ENCODE measurements around the gene GDA. TPM values are rescaled to one million over a fixed set of nuclear protein-coding genes. Genes with fewer than 3 reads are reported as not detected.

GDA gene
- total RNA-seq, 1 experiment from 2014 or later: not detected

DNA sequence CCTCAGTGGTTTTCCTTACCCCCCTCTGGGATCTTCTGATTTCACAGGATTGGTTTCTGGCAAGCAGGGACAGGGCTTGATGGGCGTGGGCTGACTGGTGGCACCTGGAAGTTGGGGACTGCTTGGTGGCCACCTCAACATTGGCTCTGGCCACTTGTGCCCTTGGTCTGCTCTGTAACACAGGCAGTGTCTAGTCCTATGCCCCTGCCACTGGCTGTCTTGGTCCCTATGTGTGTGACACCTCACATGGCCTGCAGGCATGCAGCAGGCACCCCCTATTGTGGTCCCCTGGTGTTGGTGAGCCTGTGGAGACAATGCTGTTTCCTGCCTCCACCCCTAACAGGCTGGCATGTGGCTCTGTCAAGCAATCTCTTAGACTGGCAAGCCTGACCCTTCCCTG, 71.3 kb downstream of the GDA start:
- H3K4me1 ChIP-seq (ENCODE audit: low read length): no peaks in the 10 kb centered on the region
- no peaks in the 10 kb centered on the region for H3K79me2 ChIP-seq (ENCODE audit: low read length)
- no peak for DNase-seq
- no peak overlapping the region for H3K9ac ChIP-seq (ENCODE audit: low read length)
- no peak overlapping the region for H3K27ac ChIP-seq (ENCODE audit: low read length)
- no peaks in the 10 kb centered on the region for H3K9me2 ChIP-seq (replicated peaks; ENCODE audit: insufficient read depth, low read length)
- H3K27me3 ChIP-seq (ENCODE audit: low read length): no peaks in the 10 kb centered on the region
- no peaks in the 10 kb centered on the region for H3K9me3 ChIP-seq (ENCODE audit: low read length)
- no peak overlapping the region for H2AFZ ChIP-seq (ENCODE audit: low read length)
- no peak overlapping the region for H3K4me3 ChIP-seq (ENCODE audit: low read length)
- no peaks in the 10 kb centered on the region for H3K36me3 ChIP-seq (ENCODE audit: insufficient read depth, low read length)
- H3K4me2 ChIP-seq (ENCODE audit: low read depth, low read length, poor library complexity, severe bottlenecking): no peak overlapping the region
- no peaks in the 10 kb centered on the region for H4K20me1 ChIP-seq (ENCODE audit: insufficient read depth, low read depth, low read length)

DNA sequence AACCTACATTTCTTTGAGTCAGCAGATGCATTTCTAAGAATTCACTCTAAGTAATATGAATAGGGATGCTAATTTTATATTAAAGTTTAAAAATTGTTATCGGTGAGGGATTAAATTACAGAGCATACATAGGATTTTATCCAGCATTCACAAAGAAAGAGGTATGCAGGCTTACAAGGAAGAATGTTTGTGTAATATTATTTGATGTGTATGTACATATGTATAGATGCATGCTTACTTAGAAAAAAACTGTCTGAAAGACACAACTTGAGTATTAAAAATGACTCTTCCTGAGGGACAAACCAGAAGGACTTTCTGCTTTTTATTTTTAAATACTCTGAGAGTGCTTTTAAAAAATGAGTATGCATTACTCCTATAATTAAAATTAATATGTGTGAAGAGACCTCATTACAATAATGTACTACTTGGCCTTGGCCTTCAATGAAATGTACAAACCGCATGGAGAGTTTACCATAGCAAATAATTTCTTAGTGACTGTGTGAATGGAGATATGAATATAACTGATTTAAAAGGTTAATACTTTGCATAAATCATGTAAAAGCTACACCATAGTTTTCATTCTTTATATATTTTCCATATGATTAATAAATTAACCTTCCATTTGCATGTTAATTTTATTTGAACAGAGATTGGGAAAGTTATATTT, 77.0 kb downstream of the GDA start:
- no peaks in the 10 kb centered on the region for H3K4me1 ChIP-seq (ENCODE audit: low read length)
- no peaks in the 10 kb centered on the region for H3K9me3 ChIP-seq (ENCODE audit: low read length)
- no peak for DNase-seq
- no peak overlapping the region for H3K9ac ChIP-seq (ENCODE audit: low read length)
- H3K9me2 ChIP-seq (replicated peaks; ENCODE audit: insufficient read depth, low read length): no peaks in the 10 kb centered on the region
- no peaks in the 10 kb centered on the region for H3K27me3 ChIP-seq (ENCODE audit: low read length)
- no peaks in the 10 kb centered on the region for H4K20me1 ChIP-seq (ENCODE audit: insufficient read depth, low read depth, low read length)
- H3K4me3 ChIP-seq (ENCODE audit: low read length): no peak overlapping the region
- no peaks in the 10 kb centered on the region for H3K36me3 ChIP-seq (ENCODE audit: insufficient read depth, low read length)
- H3K27ac ChIP-seq (ENCODE audit: low read length): no peak overlapping the region
- no peak overlapping the region for H2AFZ ChIP-seq (ENCODE audit: low read length)
- no peak overlapping the region for H3K4me2 ChIP-seq (ENCODE audit: low read depth, low read length, poor library complexity, severe bottlenecking)
- H3K79me2 ChIP-seq (ENCODE audit: low read length): no peaks in the 10 kb centered on the region

DNA sequence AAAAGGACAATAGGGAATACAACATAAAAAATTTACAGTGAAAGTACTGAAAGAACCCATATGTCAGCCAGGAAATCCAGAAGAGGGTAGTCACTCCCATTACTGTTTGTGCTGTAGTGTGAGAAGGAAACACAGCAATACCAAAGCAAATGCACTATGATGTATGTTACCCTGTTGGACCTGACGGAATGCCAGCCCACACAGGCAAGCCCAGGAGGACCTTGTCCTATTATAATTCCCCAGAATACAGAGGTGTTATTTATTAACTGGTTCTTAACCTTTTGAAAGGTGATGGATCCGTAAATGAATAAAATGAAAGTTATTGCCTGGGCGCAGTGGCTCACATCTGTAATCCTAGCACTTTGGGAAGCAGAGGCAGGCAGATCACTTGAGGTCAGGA, 79.0 kb downstream of the GDA start:
- no peaks in the 10 kb centered on the region for H3K27me3 ChIP-seq (ENCODE audit: low read length)
- H3K4me3 ChIP-seq (ENCODE audit: low read length): no peak overlapping the region
- no peaks in the 10 kb centered on the region for H4K20me1 ChIP-seq (ENCODE audit: insufficient read depth, low read depth, low read length)
- no peak for DNase-seq
- no peaks in the 10 kb centered on the region for H3K36me3 ChIP-seq (ENCODE audit: insufficient read depth, low read length)
- no peak overlapping the region for H3K9ac ChIP-seq (ENCODE audit: low read length)
- no peaks in the 10 kb centered on the region for H3K79me2 ChIP-seq (ENCODE audit: low read length)
- no peak overlapping the region for H3K4me2 ChIP-seq (ENCODE audit: low read depth, low read length, poor library complexity, severe bottlenecking)
- H3K9me3 ChIP-seq (ENCODE audit: low read length): no peaks in the 10 kb centered on the region
- H3K27ac ChIP-seq (ENCODE audit: low read length): no peak overlapping the region
- H3K4me1 ChIP-seq (ENCODE audit: low read length): no peaks in the 10 kb centered on the region
- H2AFZ ChIP-seq (ENCODE audit: low read length): no peak overlapping the region
- H3K9me2 ChIP-seq (replicated peaks; ENCODE audit: insufficient read depth, low read length): no peaks in the 10 kb centered on the region

- Histone ChIP-seq H2AFZ (ENCODE audit: low read length) (no peak overlapping the region), H3K27ac (ENCODE audit: low read length) (no peak overlapping the region), H3K9me3 (ENCODE audit: low read length) (no peaks in the 10 kb centered on the region), H3K4me3 (ENCODE audit: low read length) (no peak overlapping the region), H3K79me2 (ENCODE audit: low read length) (no peaks in the 10 kb centered on the region), H3K36me3 (ENCODE audit: insufficient read depth, low read length) (no peaks in the 10 kb centered on the region), H3K9me2 (replicated peaks; ENCODE audit: insufficient read depth, low read length) (no peaks in the 10 kb centered on the region), H3K27me3 (ENCODE audit: low read length) (no peaks in the 10 kb centered on the region), H4K20me1 (ENCODE audit: insufficient read depth, low read depth, low read length) (no peaks in the 10 kb centered on the region), H3K4me2 (ENCODE audit: low read depth, low read length, poor library complexity, severe bottlenecking) (no peak overlapping the region), H3K9ac (ENCODE audit: low read length) (no peak overlapping the region), H3K4me1 (ENCODE audit: low read length) (no peaks in the 10 kb centered on the region)
- no peak for DNase-seq
Observed at GRCh38 chr9:72232778-72233177, 83.5 kb downstream of the GDA start.

- H3K27me3 ChIP-seq (ENCODE audit: low read length): no peaks in the 10 kb centered on the region
- no peak overlapping the region for H2AFZ ChIP-seq (ENCODE audit: low read length)
- no peaks in the 10 kb centered on the region for H3K9me3 ChIP-seq (ENCODE audit: low read length)
- H4K20me1 ChIP-seq (ENCODE audit: insufficient read depth, low read depth, low read length): no peaks in the 10 kb centered on the region
- no peak overlapping the region for H3K4me2 ChIP-seq (ENCODE audit: low read depth, low read length, poor library complexity, severe bottlenecking)
- DNase-seq: no peak
- no peaks in the 10 kb centered on the region for H3K4me1 ChIP-seq (ENCODE audit: low read length)
- no peaks in the 10 kb centered on the region for H3K9me2 ChIP-seq (replicated peaks; ENCODE audit: insufficient read depth, low read length)
- no peak overlapping the region for H3K9ac ChIP-seq (ENCODE audit: low read length)
- H3K27ac ChIP-seq (ENCODE audit: low read length): no peak overlapping the region
- H3K36me3 ChIP-seq (ENCODE audit: insufficient read depth, low read length): no peaks in the 10 kb centered on the region
- no peaks in the 10 kb centered on the region for H3K79me2 ChIP-seq (ENCODE audit: low read length)
- H3K4me3 ChIP-seq (ENCODE audit: low read length): no peak overlapping the region
Observed at GRCh38 chr9:72247549-72247948, 98.3 kb downstream of the GDA start.

- Histone ChIP-seq H3K36me3 (ENCODE audit: insufficient read depth, low read length) (no peaks in the 10 kb centered on the region), H4K20me1 (ENCODE audit: insufficient read depth, low read depth, low read length) (no peaks in the 10 kb centered on the region), H3K4me2 (ENCODE audit: low read depth, low read length, poor library complexity, severe bottlenecking) (no peak overlapping the region), H3K9ac (ENCODE audit: low read length) (no peak overlapping the region), H3K27me3 (ENCODE audit: low read length) (no peaks in the 10 kb centered on the region), H3K27ac (ENCODE audit: low read length) (no peak overlapping the region), H2AFZ (ENCODE audit: low read length) (no peak overlapping the region), H3K4me3 (ENCODE audit: low read length) (no peak overlapping the region), H3K4me1 (ENCODE audit: low read length) (no peaks in the 10 kb centered on the region), H3K79me2 (ENCODE audit: low read length) (no peaks in the 10 kb centered on the region), H3K9me2 (replicated peaks; ENCODE audit: insufficient read depth, low read length) (no peaks in the 10 kb centered on the region; the same call in 1 of the 2 replicates), H3K9me3 (ENCODE audit: low read length) (no peaks in the 10 kb centered on the region)
- DNase-seq: no peak
Observed at GRCh38 chr9:72251589-72251988, 102.3 kb downstream of the GDA start.

GRCh38 chr9:72254901-72255545, 105.8 kb downstream of the GDA start:
- no peaks in the 10 kb centered on the region for H3K27me3 ChIP-seq (ENCODE audit: low read length)
- DNase-seq: no peak
- no peak overlapping the region for H3K27ac ChIP-seq (ENCODE audit: low read length)
- no peak overlapping the region for H3K4me3 ChIP-seq (ENCODE audit: low read length)
- H3K4me1 ChIP-seq (ENCODE audit: low read length): no peaks in the 10 kb centered on the region
- no peak overlapping the region for H3K9ac ChIP-seq (ENCODE audit: low read length)
- no peak overlapping the region for H3K4me2 ChIP-seq (ENCODE audit: low read depth, low read length, poor library complexity, severe bottlenecking)
- H3K79me2 ChIP-seq (ENCODE audit: low read length): no peaks in the 10 kb centered on the region
- no peaks in the 10 kb centered on the region; the same call in 1 of the 2 replicates for H3K9me2 ChIP-seq (replicated peaks; ENCODE audit: insufficient read depth, low read length)
- no peaks in the 10 kb centered on the region for H3K9me3 ChIP-seq (ENCODE audit: low read length)
- H4K20me1 ChIP-seq (ENCODE audit: insufficient read depth, low read depth, low read length): no peaks in the 10 kb centered on the region
- H2AFZ ChIP-seq (ENCODE audit: low read length): no peak overlapping the region
- no peaks in the 10 kb centered on the region for H3K36me3 ChIP-seq (ENCODE audit: insufficient read depth, low read length)

DNA sequence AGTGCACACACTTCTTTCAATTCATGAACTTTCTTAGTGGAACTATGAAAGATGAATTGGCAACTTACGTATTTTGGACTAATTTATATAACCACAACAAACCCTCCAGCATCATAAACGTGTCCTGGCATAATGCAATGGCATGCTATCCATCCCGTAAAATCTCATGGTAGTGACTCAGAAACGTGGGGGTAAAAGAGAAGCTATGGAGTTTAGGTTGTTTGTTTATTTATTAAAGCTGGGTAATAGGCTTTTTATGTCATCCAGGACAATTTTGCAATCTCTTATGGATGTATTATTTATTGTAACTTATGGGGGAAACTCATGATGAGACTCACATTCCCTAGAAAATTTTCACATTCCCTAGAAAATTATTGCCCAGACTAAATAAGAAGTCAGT, 106.3 kb downstream of the GDA start:
- no peaks in the 10 kb centered on the region for H3K27me3 ChIP-seq (ENCODE audit: low read length)
- no peaks in the 10 kb centered on the region; the same call in 1 of the 2 replicates for H3K9me2 ChIP-seq (replicated peaks; ENCODE audit: insufficient read depth, low read length)
- no peaks in the 10 kb centered on the region for H3K9me3 ChIP-seq (ENCODE audit: low read length)
- H3K4me2 ChIP-seq (ENCODE audit: low read depth, low read length, poor library complexity, severe bottlenecking): no peak overlapping the region
- no peaks in the 10 kb centered on the region for H3K4me1 ChIP-seq (ENCODE audit: low read length)
- no peak overlapping the region for H3K9ac ChIP-seq (ENCODE audit: low read length)
- DNase-seq: no peak
- no peaks in the 10 kb centered on the region for H3K36me3 ChIP-seq (ENCODE audit: insufficient read depth, low read length)
- no peak overlapping the region for H3K4me3 ChIP-seq (ENCODE audit: low read length)
- H3K79me2 ChIP-seq (ENCODE audit: low read length): no peaks in the 10 kb centered on the region
- H2AFZ ChIP-seq (ENCODE audit: low read length): no peak overlapping the region
- H3K27ac ChIP-seq (ENCODE audit: low read length): no peak overlapping the region
- H4K20me1 ChIP-seq (ENCODE audit: insufficient read depth, low read depth, low read length): no peaks in the 10 kb centered on the region

All from Karpas-422 (cell line).